ENCODE data around the gene RPLP1.
"Not testable (repeated sequence)": the region's sequence is repeated elsewhere in the genome, so short reads cannot be mapped to it uniquely, and the experiment has no call there.

RPLP1 gene

GRCh38 chr15:69443032-69443611, 9.5 kb upstream of the RPLP1 start:
- no peaks in the 10 kb centered on the region for H3K4me1 ChIP-seq (ENCODE audit: low read length)
- H2AFZ ChIP-seq (ENCODE audit: low read length), result no peak overlapping the region
- H3K36me3 ChIP-seq (replicated peaks; ENCODE audit: insufficient read depth, low read length), result peaks cover 26% of the 10 kb centered on the region
- no peaks in the 10 kb centered on the region for H3K79me2 ChIP-seq (ENCODE audit: low read length)
- H3K27ac ChIP-seq (ENCODE audit: low read length), result no peak overlapping the region
- no peak for DNase-seq
- H3K27me3 ChIP-seq (replicated peaks; ENCODE audit: insufficient read depth, low read length), result no peaks in the 10 kb centered on the region
- no peak for TF ChIP-seq EZH2phosphoT487 (IDR thresholded peaks at IDR 0.05; ENCODE audit: low read length)
- TF ChIP-seq CTCF (IDR thresholded peaks at IDR 0.05; ENCODE audit: low read length), result no peak
- no peak for TF ChIP-seq EZH2 (optimal IDR thresholded peaks at IDR 0.05; ENCODE audit: low read depth, low read length)
- H3K4me2 ChIP-seq (ENCODE audit: low read depth, low read length), result no peak overlapping the region
- H4K20me1 ChIP-seq (ENCODE audit: insufficient read depth, low read length), result no peaks in the 10 kb centered on the region
- no peaks in the 10 kb centered on the region for H3K9me2 ChIP-seq (replicated peaks; ENCODE audit: insufficient read depth, low read length)
- H3K9me3 ChIP-seq (replicated peaks; ENCODE audit: insufficient read depth, low read length), result no peaks in the 10 kb centered on the region
- no peak overlapping the region for H3K9ac ChIP-seq (ENCODE audit: low read length)
- H3F3A ChIP-seq (ENCODE audit: insufficient read depth, low read length), result no peaks in the 10 kb centered on the region
- H3K4me3 ChIP-seq (ENCODE audit: low read length), result no peak overlapping the region

- Histone ChIP-seq H3K9ac (ENCODE audit: low read length) (no peak overlapping the region), H3K9me3 (replicated peaks; ENCODE audit: insufficient read depth, low read length) (no peaks in the 10 kb centered on the region), H3F3A (ENCODE audit: insufficient read depth, low read length) (no peaks in the 10 kb centered on the region), H3K79me2 (ENCODE audit: low read length) (no peaks in the 10 kb centered on the region), H3K4me3 (ENCODE audit: low read length) (no peak overlapping the region), H3K36me3 (replicated peaks; ENCODE audit: insufficient read depth, low read length) (peaks cover 18% of the 10 kb centered on the region), H2AFZ (ENCODE audit: low read length) (no peak overlapping the region), H4K20me1 (ENCODE audit: insufficient read depth, low read length) (no peaks in the 10 kb centered on the region), H3K4me1 (ENCODE audit: low read length) (no peaks in the 10 kb centered on the region), H3K4me2 (ENCODE audit: low read depth, low read length) (no peak overlapping the region), H3K27ac (ENCODE audit: low read length) (no peak overlapping the region), H3K27me3 (replicated peaks; ENCODE audit: insufficient read depth, low read length) (no peaks in the 10 kb centered on the region), H3K9me2 (replicated peaks; ENCODE audit: insufficient read depth, low read length) (no peaks in the 10 kb centered on the region)
- no peak for DNase-seq
- TF ChIP-seq EZH2 (optimal IDR thresholded peaks at IDR 0.05; ENCODE audit: low read depth, low read length), result no peak
- TF ChIP-seq EZH2phosphoT487 (IDR thresholded peaks at IDR 0.05; ENCODE audit: low read length), result no peak
- no peak for TF ChIP-seq CTCF (IDR thresholded peaks at IDR 0.05; ENCODE audit: low read length)
Measured at GRCh38 chr15:69444686-69445085, 7.9 kb upstream of the RPLP1 start.

- Histone ChIP-seq H3K9me3 (replicated peaks; ENCODE audit: insufficient read depth, low read length) (no peaks in the 10 kb centered on the region), H3K9ac (ENCODE audit: low read length) (no peak overlapping the region), H3K79me2 (ENCODE audit: low read length) (no peaks in the 10 kb centered on the region), H4K20me1 (ENCODE audit: insufficient read depth, low read length) (no peaks in the 10 kb centered on the region), H3K9me2 (replicated peaks; ENCODE audit: insufficient read depth, low read length) (no peaks in the 10 kb centered on the region), H3K4me1 (ENCODE audit: low read length) (no peaks in the 10 kb centered on the region), H3K36me3 (replicated peaks; ENCODE audit: insufficient read depth, low read length) (peaks cover 12% of the 10 kb centered on the region; the same call in 1 of the 2 replicates), H3F3A (ENCODE audit: insufficient read depth, low read length) (peaks cover 10% of the 10 kb centered on the region), H3K4me3 (ENCODE audit: low read length) (no peak overlapping the region), H3K27me3 (replicated peaks; ENCODE audit: insufficient read depth, low read length) (no peaks in the 10 kb centered on the region), H2AFZ (ENCODE audit: low read length) (no peak overlapping the region), H3K27ac (ENCODE audit: low read length) (no peak overlapping the region), H3K4me2 (ENCODE audit: low read depth, low read length) (no peak overlapping the region)
- no peak for TF ChIP-seq CTCF (IDR thresholded peaks at IDR 0.05; ENCODE audit: low read length)
- no peak for TF ChIP-seq EZH2 (optimal IDR thresholded peaks at IDR 0.05; ENCODE audit: low read depth, low read length)
- TF ChIP-seq EZH2phosphoT487 (IDR thresholded peaks at IDR 0.05; ENCODE audit: low read length), result no peak
- no peak for DNase-seq
Measured at GRCh38 chr15:69446953-69447352, 5.7 kb upstream of the RPLP1 start.

GRCh38 chr15:69450221-69450620, 2.4 kb upstream of the RPLP1 start:
- not testable (repeated sequence) for H3K4me1 ChIP-seq (ENCODE audit: low read length); H3K4me2 ChIP-seq (ENCODE audit: low read depth, low read length); H3K4me3 ChIP-seq (ENCODE audit: low read length); H3K27me3 ChIP-seq (replicated peaks; ENCODE audit: insufficient read depth, low read length); H3K9ac ChIP-seq (ENCODE audit: low read length); H2AFZ ChIP-seq (ENCODE audit: low read length); H3K9me3 ChIP-seq (replicated peaks; ENCODE audit: insufficient read depth, low read length); H3K27ac ChIP-seq (ENCODE audit: low read length); H3K9me2 ChIP-seq (replicated peaks; ENCODE audit: insufficient read depth, low read length); DNase-seq
- Histone ChIP-seq H3F3A (ENCODE audit: insufficient read depth, low read length) (peaks cover 38% of the 10 kb centered on the region), H3K79me2 (ENCODE audit: low read length) (peaks cover 26% of the 10 kb centered on the region), H3K36me3 (replicated peaks; ENCODE audit: insufficient read depth, low read length) (peaks cover 27% of the 10 kb centered on the region), H4K20me1 (ENCODE audit: insufficient read depth, low read length) (peaks cover 21% of the 10 kb centered on the region)
